Calu3 (cell line): ENCODE results near the gene TEPSIN. TPM values are rescaled to one million over a fixed set of nuclear protein-coding genes. Genes with fewer than 3 reads are reported as not detected.
A peak's percentile ranks its signal among the peaks of the same experiment; 100 is the strongest.

Experiments used
- BruUV-seq: library from RNA; stranded (reverse); fragments of 400-500 nt; replicated peaks from 2 replicates; lab custom pipeline; 2021; lab: Mats Ljungman, UMichigan
- CTCF ChIA-PET: fragments of 300-600 bp; sonication (Branson Sonifier 250); formaldehyde crosslinking; loops from one replicate; lab custom pipeline; 2022; ENCODE audit warnings: antibody characterized with exemption; lab: Charles Lee
- DNase-seq: peaks from one replicate; pipeline ENCODE4 v3.0.0; 2022
- H3K27ac Mint-ChIP-seq: one replicate; pipeline ENCODE4 v1.8.0; 2022; ENCODE audit warnings: mixed read lengths; ENCODE audit not compliant: unreplicated experiment
- H3K27me3 Mint-ChIP-seq: one replicate; pipeline ENCODE4 v1.8.0; 2022; ENCODE audit warnings: mixed read lengths; ENCODE audit not compliant: unreplicated experiment
- H3K36me3 Mint-ChIP-seq: one replicate; pipeline ENCODE4 v1.8.0; 2022; ENCODE audit warnings: mild to moderate bottlenecking, moderate library complexity, mixed read lengths; ENCODE audit not compliant: insufficient read depth, unreplicated experiment
- H3K4me1 Mint-ChIP-seq: one replicate; pipeline ENCODE4 v1.8.0; 2022; ENCODE audit warnings: mild to moderate bottlenecking, low read depth, mixed read lengths; ENCODE audit not compliant: unreplicated experiment
- H3K4me3 Mint-ChIP-seq: one replicate; pipeline ENCODE4 v1.8.0; 2022; ENCODE audit warnings: mild to moderate bottlenecking, low read depth, moderate library complexity, mixed read lengths; ENCODE audit not compliant: unreplicated experiment
- H3K9me3 Mint-ChIP-seq: one replicate; pipeline ENCODE4 v1.8.0; 2022; ENCODE audit warnings: low read depth, mixed read lengths; ENCODE audit not compliant: unreplicated experiment
- intact Hi-C: fragments of 100-400 bp; cut with micrococcal nuclease; formaldehyde crosslinking; loops from one replicate; pipeline ENCODE4 v1.10.0; 2022; ENCODE audit not compliant: unreplicated experiment
- total RNA-seq: library from RNA; stranded (reverse); gene quantifications from 2 replicates; pipeline ENCODE4 v1.2.3, GENCODE V29; 2022
- TF ChIP-seq, protein P1 (sequence below): fragments of 200-600 bp; IDR thresholded peaks from one replicate; pipeline ENCODE4 v1.8.0; 2022; ENCODE audit warnings: antibody characterized with exemption; ENCODE audit not compliant: unreplicated experiment

Gene TEPSIN
- total RNA-seq, 1 experiment from 2014 or later: 37.0 TPM

DNA sequence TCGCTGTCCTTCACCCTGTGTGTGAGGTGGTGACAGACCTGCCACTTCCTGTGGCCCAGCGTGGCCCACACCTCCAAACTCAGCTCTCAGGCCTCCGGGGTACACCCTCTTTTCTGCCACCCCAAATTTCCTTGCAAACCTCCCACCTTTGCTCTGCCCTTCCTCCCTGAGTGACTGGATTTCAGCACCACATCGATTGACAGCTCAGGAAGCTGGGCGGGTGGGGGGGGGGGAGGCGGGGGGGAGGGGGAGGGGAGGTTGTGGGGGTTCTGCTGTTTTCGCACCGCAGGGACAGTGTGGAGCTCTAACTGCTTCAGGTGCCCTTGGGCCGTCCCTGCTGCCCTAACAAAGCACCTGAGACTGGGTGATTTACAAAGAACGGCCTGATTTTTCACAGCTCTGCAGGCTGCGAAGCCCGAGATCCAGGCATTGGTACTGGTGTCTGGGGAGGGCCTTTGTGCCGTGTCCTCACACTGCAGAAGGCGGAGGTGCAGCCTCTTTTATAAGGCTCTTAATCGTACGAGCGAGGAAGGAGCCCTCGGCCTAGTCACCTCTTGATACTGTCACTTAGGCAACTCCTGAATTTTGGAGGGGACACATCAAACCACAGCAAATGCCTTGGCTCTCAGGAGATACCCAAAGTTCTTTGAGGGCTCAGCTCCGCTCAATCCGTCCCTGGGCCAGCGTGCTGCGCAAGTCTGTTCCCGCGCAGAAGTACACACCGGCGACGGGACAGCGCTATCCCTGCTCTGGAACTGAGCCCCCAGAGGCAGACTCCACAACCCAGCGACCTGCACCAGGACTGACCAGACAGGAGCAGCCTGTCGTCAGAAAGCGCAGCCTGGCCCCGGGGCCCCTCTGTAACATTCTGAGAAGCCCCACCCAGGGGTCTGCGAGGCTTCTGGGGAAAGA lies 3.8 kb upstream of the TEPSIN start:
- no peak for DNase-seq
- Mint-ChIP-seq H3K4me1 (peaks cover 14% of the 10 kb centered on the region), H3K9me3 (no peaks in the 10 kb centered on the region), H3K27ac (peak overlapping the region; percentile 58), H3K36me3 (peaks cover 92% of the 10 kb centered on the region), H3K27me3 (no peaks in the 10 kb centered on the region), H3K4me3 (no peak overlapping the region)
- CTCF ChIA-PET: interaction anchor here (0.6 kb wide), 1 partner anchor 569 kb away, joined by 5 read pairs; no protein-coding TSS in a partner anchor
- TF ChIP-seq, protein P1, sequence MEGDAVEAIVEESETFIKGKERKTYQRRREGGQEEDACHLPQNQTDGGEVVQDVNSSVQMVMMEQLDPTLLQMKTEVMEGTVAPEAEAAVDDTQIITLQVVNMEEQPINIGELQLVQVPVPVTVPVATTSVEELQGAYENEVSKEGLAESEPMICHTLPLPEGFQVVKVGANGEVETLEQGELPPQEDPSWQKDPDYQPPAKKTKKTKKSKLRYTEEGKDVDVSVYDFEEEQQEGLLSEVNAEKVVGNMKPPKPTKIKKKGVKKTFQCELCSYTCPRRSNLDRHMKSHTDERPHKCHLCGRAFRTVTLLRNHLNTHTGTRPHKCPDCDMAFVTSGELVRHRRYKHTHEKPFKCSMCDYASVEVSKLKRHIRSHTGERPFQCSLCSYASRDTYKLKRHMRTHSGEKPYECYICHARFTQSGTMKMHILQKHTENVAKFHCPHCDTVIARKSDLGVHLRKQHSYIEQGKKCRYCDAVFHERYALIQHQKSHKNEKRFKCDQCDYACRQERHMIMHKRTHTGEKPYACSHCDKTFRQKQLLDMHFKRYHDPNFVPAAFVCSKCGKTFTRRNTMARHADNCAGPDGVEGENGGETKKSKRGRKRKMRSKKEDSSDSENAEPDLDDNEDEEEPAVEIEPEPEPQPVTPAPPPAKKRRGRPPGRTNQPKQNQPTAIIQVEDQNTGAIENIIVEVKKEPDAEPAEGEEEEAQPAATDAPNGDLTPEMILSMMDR: no peak
- intact Hi-C loops: no loop called here
- BruUV-seq: no TSS peak

DNA sequence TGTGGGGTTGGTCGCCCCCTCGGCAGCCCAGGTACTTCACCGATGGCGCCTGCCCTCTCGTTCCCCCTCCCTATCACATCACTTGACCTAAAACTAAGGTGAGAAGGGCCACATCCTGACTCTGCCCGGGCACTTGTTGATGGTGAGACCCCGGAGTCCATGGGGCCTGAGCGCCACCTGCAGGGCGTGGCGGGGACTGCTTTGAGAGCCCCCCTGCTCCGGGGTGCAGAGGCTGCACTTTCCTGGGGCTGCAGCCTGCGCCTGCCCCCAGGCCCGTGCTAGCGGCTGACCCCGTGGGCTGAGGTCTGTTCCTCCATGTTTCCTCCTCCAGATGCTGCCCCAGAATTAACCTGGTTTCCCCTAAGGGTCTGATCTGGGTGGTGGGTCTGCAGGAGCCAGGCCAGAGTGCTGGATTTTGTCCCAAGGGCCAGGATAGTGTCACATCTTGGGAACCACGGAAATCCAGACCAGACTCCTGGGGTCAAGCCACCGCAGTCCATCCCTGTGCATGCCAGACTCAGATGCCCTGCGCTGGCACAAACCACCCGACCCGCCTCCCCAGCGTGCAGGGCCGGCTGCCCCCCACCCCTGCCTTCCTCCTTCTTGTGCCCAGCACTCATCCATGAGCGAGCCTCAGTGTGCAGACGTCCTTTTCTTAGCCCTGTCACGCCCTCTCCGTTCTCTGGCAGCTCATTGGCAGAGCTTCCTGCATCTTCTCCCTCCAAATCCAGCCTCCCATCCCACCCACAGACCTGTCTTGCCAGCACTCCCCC lies 3.0 kb upstream of the TEPSIN start:
- peaks cover 85% of the 10 kb centered on the region for H3K36me3 Mint-ChIP-seq
- BruUV-seq: no TSS peak
- no peak overlapping the region for H3K4me3 Mint-ChIP-seq
- TF ChIP-seq, protein P1: peak; percentile 71
- peaks cover 14% of the 10 kb centered on the region for H3K4me1 Mint-ChIP-seq
- intact Hi-C loops: no loop called here
- CTCF ChIA-PET: interaction anchor here (0.6 kb wide), 1 partner anchor 570 kb away, joined by 5 read pairs; no protein-coding TSS in a partner anchor
- no peaks in the 10 kb centered on the region for H3K9me3 Mint-ChIP-seq
- peak; percentile 72 for DNase-seq
- no peaks in the 10 kb centered on the region for H3K27me3 Mint-ChIP-seq
- H3K27ac Mint-ChIP-seq: peak overlapping the region; percentile 58

DNA sequence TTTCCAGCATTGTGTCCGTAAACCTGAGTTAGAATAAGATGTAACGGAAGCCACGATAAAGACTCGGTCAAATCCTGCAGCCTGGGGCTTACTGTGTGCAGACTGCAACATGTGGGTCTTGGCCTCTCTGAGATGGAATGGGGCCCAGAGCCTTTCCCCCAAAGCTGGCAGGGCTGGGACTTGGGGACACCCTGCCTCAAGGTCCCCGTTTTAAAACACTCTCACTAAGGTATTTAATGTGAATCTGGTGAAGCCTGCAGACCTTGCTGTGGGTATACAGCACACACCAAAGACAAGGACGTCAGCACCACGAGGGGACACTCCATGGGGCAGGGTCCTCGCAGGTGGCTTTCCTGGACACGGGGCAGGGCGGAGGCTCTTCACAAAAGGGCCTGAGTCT lies 2.3 kb upstream of the TEPSIN start:
- peaks cover 14% of the 10 kb centered on the region for H3K4me1 Mint-ChIP-seq
- CTCF ChIA-PET: interaction anchor here (0.7 kb wide), 1 partner anchor 296 kb away, joined by 4 read pairs; no protein-coding TSS in a partner anchor
- no TSS peak for BruUV-seq

DNA sequence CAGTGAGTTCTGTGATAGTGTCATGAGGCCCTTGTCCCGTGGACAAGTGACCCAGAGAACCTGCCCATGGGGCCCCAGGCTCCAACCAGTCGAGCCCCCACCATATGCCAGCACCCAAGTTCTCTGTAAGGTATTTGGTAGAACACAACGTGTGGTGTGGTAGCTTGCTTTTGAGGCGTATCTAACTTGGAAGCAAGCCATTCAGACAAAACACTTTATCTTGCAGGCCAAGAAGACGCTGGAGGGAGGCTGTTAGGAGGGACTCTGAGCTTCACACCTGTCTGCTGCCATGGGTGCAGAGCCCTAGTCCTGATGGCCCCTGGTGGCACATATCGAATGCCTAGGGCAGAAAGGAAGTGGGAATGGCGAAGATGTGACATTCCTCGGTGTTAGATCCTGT lies 1.9 kb upstream of the TEPSIN start:
- no peak for DNase-seq
- H3K9me3 Mint-ChIP-seq: no peaks in the 10 kb centered on the region
- peaks cover 14% of the 10 kb centered on the region for H3K4me1 Mint-ChIP-seq
- intact Hi-C loops: no loop called here
- H3K36me3 Mint-ChIP-seq: peaks cover 74% of the 10 kb centered on the region
- TF ChIP-seq, protein P1: no peak
- H3K4me3 Mint-ChIP-seq: peak overlapping the region; percentile 79
- no peaks in the 10 kb centered on the region for H3K27me3 Mint-ChIP-seq
- CTCF ChIA-PET: interaction anchor here (0.7 kb wide), 1 partner anchor 296 kb away, joined by 4 read pairs; no protein-coding TSS in a partner anchor
- H3K27ac Mint-ChIP-seq: no peak overlapping the region
- no TSS peak for BruUV-seq

More for the DNA sequence above, 2.3 kb upstream of the TEPSIN start:
- intact Hi-C loops: no loop called here
- Mint-ChIP-seq H3K27ac (no peak overlapping the region), H3K36me3 (peaks cover 79% of the 10 kb centered on the region), H3K9me3 (no peaks in the 10 kb centered on the region), H3K4me3 (peak overlapping the region; percentile 79), H3K27me3 (no peaks in the 10 kb centered on the region)
- DNase-seq: no peak
- TF ChIP-seq, protein P1: no peak
